Measurements from ENCODE around the gene PRKCZ. TPM values are rescaled to one million over a fixed set of nuclear protein-coding genes. Genes with fewer than 3 reads are reported as not detected.

Gene PRKCZ
- total and polyA plus RNA-seq, 9 of the 15 experiments (the other 6 are each of a cell fraction or from before 2014, with no cell fraction given), result 0.07 to 3.1 (median 1.3) TPM

DNA sequence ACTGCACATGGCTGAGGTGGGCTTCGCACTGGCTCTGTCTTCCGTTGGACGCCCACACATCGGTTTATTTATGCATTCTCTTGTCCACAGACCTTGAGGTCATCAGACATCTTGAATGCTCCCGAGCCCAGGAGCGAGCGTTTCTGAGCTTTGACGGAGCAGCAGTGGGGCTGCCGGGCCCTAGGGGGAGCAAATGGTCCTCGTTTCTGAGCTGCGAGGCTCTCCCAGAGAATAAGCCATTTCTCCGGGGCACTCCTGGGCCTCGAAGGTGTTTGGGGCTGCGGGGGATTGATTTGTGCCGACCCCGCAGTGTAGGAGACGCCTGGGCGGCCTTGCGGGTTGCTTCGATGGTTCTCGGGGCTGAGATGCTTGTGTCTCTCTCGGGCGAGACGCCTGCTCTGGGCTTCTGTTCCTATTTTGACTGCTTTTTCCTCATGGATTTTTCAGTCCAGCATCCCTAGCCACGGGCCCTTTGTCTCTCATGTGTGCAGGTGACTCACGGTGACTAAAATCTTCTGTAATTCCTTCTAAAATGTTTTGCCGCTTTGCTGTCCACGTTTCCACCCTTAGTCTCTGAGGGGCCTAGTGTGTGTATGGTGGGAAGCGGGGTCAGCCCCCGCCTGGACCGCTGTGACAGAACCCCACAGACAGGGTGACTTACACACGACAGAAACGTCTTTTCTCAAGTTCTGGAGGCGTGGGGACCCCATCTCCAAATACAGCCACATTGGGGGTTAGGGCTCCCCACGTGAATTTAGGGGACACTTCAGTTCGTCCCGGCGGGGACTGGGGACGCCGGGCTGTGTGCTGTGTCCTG lies 82.2 kb downstream of the PRKCZ start (continued):
- peak in 1 of 2 experiments; percentile 9; a peak in 1 of 4 replicates for TF ChIP-seq MNT (conservative IDR thresholded peaks at IDR 0.05)
- TF ChIP-seq IRF9 (tag; IDR thresholded peaks at IDR 0.05), result no peak
- TF ChIP-seq CHD2 (IDR thresholded peaks at IDR 0.05; ENCODE audit: low read depth, low read length), result no peak
- no peak for TF ChIP-seq SAFB (IDR thresholded peaks at IDR 0.05; ENCODE audit: borderline replicate concordance, low read depth, low read length)
- no peak for TF ChIP-seq MCM7 (IDR thresholded peaks at IDR 0.05)
- TF ChIP-seq FOXJ2 (tag; IDR thresholded peaks at IDR 0.05), result no peak
- no peak for TF ChIP-seq STAG1 (CRISPR knock-in tag; IDR thresholded peaks at IDR 0.05; ENCODE audit: borderline replicate concordance)
- no peak for TF ChIP-seq ARID4B (CRISPR knock-in tag; IDR thresholded peaks at IDR 0.05)
- no peak for TF ChIP-seq BCL6 (CRISPR knock-in tag; IDR thresholded peaks at IDR 0.05)
